ENCODE results near the gene DCN.
"Not testable (repeated sequence)": the region's sequence is repeated elsewhere in the genome, so short reads cannot be mapped to it uniquely, and the experiment has no call there.

The DCN gene, protein sequence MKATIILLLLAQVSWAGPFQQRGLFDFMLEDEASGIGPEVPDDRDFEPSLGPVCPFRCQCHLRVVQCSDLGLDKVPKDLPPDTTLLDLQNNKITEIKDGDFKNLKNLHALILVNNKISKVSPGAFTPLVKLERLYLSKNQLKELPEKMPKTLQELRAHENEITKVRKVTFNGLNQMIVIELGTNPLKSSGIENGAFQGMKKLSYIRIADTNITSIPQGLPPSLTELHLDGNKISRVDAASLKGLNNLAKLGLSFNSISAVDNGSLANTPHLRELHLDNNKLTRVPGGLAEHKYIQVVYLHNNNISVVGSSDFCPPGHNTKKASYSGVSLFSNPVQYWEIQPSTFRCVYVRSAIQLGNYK

DNA sequence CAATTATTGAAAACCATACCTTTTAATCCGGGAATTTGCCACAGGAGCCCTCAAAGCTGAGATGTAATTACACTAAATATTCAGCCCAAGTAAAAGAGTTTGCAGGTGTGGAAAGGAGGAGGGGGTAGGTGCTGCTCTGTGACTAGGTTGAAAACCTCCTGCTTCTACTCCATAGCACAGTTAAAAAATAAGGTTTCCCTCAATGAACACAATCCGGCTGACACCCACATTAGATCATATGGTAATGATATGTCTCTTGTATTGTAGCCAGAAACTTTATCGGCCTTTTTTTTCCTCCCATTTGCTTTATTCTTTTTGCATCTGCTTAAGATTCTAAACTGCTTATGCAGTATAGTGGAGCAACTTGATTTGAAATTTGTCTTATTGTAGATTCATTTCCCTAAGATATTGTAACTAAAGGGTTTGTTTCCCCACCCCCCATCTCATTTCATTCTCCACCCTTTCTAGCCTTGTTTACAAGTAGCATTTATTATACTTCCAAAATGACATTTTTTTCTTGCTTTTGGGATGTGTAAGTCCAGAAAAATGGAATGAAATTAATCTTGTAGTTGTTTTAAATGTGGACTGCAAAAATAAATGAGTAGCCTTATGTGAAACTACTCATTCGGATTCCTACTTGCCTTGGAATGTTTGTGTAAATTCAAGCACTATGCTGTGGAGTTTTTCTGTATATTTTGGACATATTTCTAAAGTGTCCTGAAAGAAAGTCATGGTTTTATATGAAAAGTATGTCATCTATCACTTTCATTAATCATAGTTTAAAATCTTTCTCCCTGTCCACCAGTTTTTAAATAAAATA is at the start of gene DCN:
Gene DCN, minus strand, starts transcription at position 182 of the 820 bp plus-strand sequence. CDS start 4,265 bp downstream, outside the sequence.
- no peak for DNase-seq (ENCODE audit: low read depth in 2 of 2)

DNA sequence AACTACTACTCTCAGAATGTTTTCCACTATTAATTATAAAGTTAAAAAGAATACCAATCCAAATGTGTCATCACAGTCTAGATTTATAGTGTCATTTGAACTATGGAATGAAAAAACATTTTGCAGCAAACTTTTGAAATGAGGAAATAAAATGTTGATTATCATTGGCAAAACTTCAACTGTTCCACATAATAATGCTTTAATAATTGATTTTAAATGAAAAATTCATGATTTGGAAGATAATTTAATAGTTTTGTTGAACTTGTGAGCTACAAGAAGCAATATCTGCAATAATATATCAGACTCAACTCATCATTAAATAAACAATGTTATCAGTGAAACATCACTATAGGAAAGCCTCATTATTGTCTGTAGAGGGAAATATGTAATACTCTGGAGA is 48.2 kb upstream of the DCN start:
- no peak for DNase-seq (ENCODE audit: low read depth in 2 of 2)

DNA sequence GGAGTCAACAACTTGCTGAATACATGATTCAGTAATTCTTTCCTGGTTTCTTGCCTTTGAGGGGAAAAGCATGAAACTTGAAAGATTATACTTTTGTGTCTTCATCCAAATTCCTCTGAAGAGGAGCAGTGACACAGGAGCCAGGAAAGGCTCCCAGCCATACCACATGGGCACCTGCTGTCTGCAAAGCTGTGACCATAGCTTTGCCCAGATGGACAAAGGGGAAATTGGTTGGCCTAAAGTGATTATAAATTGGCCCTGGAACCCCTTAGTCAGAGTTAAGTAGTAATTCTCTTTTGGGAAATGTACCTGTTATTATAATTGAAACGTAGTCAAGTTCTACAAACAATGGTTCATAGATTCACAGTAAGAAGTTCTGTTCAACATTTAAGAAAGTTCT is 44.3 kb upstream of the DCN start:
- no peak for DNase-seq (ENCODE audit: low read depth in 2 of 2)

DNA sequence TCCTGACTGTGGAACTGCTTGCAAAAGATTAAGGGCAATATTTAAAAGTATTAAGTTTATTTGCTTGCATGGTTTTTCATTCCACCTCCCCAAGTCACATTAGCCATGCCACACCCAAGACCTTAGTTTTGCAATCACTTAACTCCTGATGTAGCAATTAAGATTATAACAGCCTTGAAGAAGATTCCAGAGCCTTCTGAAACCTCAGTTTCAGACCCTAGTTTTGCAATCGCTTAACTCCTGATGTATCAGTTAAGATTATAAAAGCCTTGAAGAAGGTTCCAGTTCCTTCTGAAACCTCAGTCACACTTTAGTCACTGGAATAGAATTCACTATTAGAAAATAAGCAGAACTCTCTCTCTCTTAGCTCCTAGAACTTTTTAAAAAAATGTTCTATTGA is 42.7 kb upstream of the DCN start:
- no peak for DNase-seq (ENCODE audit: low read depth in 2 of 2)

DNA sequence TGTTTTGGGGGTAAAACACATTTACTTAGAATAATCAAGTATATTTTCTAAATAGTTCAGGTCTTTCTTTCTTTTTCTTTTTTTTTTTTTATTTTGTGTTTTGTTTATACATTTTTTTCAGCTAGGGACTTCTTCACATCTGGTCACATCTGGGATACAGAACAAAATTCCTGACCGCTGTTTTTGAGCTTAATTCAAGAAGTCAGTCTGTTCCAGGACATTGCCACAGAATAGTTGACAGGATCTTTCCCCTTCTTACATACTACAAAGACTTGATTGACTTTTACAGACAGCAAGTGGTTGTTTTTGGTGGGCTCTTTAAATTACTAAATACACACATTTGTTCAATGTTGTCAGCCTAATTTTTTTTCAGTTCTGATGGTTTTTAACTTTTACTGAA is 41.8 kb upstream of the DCN start:
- DNase-seq (ENCODE audit: low read depth in 2 of 2) = no peak

DNA sequence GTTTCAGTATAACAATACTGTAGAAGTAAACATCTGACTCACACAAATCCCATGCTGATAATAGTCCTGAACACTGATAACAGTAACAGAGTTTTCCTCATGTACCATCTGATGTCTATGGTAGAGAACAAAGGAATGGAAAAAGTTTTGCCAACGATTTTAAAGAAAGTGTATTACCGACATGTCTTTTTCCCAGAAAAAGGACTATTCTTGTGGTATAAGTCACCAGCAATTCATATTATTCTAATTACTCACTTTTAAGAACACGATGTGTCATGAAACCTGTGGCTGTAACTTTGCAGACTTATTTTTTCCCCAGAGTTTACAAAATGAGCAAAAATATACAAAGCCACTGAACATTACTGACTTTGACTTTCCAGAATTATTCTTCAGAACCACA is 40.1 kb upstream of the DCN start:
- no peak for DNase-seq (ENCODE audit: low read depth in 2 of 2)

DNA sequence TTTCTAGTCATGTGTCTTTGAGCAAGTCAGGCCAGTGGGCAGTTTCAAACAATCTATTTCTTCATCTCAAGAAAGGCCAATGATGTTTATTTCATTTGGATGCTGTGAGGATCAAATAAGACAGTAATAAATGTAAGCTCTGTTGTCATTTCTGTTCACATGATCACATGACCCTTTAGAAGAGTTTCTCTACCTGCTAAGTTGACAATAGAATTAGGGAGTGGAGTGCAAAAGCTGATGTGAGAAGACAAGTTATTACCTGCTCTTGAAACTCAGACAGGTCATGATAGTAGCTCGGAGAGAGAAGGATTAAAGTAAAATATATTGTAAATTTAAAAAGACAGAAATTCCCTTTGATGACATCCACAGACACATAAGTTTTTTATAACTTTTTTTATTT is 37.3 kb upstream of the DCN start:
- no peak for DNase-seq (ENCODE audit: low read depth in 2 of 2)

DNA sequence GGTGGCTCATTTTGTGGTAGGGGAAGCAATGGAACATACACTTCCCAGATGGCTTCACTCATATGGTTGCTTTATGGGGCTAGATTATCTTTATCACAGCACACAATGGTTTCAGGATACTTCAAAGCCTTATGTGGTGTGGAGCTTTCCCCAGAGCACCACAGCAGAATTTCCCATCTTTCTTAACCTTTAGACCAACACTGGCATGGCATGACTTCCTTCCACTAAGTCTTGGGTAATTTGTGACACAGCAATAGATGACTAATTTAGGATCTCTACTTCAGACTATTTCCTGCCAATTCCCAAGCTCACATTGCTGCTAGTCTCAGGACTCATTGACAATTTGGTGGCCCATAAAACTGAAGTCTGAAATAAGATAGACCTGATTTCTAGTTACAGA is 36.9 kb upstream of the DCN start:
- DNase-seq (ENCODE audit: low read depth in 2 of 2) = no peak

DNA sequence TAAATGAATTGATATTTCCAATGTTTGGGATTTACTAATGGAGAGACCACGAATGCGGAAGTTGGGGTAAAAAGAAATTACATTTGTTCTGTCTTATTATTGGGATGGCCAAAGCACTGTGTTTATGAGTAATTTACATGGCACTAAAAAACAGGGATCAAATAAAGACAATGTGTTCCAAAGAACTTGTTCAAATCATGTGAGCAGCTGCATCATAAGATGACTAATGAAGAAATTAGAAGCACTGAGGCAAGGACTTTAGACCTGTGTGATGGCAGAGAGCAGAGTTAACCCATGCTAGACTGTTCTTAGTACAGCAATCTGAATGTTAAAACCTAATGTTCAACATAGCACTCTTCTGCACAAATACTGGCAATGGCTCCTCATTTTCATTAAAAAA is 34.3 kb upstream of the DCN start:
- no peak for DNase-seq (ENCODE audit: low read depth in 2 of 2)

DNA sequence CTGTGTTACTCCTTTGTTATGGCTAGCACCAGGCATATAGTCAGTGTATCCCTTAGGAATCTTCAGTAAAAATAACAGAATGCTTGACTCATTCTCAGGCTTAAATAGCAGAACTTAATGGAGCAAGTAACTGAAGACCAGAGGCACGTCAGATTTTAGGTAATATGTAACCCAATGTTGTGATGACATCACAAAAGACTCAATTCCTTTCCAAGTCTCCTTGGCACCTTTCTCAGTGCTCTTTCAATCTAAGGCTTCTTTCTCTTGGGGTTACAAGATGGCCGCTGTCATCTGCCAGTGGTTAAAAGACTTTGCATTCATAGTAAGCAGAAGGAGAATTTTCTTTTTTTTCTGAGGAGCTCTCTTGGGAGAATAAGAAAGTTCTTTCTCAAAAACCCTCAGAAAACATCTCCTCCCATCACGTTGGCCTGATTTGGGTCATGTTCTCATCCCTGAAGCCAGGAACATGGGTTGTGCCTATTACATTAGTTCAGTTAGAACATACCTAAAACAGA is 33.4 kb upstream of the DCN start:
- DNase-seq (ENCODE audit: low read depth in 2 of 2) = no peak

DNA sequence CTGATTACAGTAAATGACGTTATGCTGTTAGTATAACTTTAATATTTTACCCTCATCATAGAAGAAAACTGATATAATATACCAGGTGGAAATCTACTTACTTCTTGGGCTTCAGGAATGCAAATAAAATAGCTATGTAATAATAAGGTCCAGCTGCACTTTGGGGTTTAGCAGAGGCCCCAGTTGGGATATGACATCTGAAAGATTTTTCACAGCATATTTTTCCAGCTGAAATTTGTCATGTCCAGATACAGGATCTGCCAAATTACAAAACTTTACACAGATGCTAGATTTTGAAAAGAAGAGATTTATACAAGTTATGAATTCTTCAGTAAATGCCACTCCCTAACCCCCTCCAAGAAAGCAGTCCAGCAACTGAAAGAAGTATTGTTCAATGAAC is 29.2 kb upstream of the DCN start:
- no peak for DNase-seq (ENCODE audit: low read depth in 2 of 2)

DNA sequence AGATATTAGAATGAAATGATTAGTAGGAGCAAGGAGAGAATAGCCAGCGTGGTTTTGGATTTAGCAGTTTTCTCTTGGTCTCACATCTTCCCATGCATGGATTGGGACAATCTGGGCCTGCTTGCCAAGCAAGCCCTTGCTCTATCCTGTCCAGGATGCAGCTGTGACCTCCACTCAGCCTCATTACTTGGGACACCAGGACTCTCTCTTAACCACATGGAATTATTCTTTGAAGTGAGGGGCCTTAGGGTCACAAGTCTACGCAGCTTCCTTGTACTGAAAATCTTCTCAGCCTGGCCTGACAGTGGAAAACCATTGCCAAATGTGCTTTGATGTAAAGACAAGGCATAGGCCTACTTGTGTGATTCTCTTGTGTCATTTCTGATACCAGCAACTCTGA is 28.0 kb upstream of the DCN start:
- DNase-seq (ENCODE audit: low read depth in 2 of 2) = no peak

DNA sequence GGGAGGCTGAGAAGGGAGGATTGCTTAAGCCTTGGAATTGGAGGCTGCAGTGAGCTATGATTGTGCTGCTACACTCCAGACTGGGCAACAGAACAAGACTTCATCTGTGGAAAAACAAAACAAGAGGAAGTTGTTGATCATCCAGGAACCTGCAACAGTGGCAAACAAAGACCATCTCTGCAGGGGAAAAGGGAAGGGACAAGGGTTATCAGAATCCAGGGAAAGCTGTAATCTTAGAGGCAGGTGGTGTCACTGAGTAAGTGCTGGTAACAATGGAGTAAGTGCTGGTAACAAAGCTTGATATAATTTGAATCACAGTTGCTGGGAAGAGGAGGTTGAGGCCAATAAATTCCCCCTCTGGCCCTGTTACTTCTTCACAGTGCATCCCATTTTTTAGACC is 27.5 kb upstream of the DCN start:
- DNase-seq (ENCODE audit: low read depth in 2 of 2) = no peak

DNA sequence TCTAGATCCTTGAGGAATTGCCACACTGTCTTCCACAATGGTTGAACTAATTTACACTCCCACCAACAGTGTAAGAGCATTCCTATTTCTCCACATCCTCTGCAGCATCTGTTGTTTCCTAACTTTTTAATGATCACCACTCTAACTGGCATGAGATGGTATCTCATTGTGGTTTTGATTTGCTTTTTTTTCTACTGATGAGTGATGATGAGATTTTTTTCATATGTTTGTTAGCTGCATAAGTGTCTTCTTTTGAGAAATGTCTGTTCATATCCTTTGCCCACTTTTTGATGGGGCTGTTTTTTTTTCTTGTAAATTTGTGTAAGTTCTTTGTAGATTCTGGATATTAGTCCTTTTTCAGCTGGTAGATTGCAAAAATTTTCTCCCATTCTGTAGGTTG is 24.7 kb upstream of the DCN start:
- DNase-seq (ENCODE audit: low read depth in 2 of 2) = not testable (repeated sequence)

DNA sequence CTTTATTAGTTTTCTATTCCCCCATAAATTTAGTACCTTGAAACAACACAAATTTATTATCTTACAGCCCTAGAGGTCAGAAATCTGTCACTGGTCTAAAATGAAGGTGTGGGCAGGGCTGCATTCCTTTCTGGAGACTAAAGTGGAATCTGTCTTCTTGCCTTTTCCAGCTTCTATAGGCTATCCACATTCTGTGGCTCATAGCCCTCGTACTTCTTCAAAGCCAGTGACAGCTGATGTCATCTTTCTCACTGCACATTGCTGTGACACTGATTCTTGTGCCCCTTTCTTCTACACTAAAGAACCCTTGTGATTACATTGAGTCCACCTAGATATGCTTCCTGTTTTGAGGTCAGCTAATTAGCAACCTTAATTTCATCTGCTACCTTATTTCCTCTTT is 23.2 kb upstream of the DCN start:
- no peak for DNase-seq (ENCODE audit: low read depth in 2 of 2)

DNA sequence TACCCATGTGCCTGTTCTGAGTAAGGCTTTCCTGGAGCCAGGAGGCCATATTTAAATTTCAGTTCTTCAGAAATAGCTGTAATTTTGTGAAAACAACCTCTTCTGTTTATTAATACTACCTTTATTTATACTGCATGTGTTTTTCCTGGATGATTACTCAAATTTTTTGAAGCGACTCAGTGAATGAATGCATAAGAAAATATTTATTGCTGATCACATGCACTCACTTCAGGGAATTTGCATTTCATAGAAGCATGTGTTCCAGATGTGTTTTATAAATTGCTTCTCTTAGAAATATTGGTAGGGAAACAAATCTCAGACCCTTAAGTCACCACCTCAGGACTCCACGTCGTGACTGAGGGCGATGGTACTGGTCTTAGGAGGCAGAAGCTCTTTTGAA is 21.8 kb upstream of the DCN start:
- no peak for DNase-seq (ENCODE audit: low read depth in 2 of 2)

DNA sequence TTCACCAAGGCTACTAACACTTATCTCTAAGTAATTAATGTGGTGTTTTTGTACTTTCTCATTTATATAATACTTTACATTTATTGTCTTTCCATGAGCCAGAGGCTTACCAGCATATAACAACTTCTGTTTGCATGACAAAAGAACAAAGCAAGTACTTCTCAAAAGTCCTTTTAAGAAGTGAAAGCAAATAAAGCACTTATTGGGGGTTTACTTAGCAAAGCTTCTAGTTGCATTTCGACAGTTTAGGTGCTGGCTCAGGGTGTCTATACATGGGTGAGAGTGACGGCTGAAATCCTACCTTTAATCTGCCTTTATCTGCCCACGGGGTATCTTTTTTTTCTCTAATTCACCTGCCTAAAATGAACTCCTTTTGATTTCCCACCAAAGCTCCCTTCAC is 21.0 kb upstream of the DCN start:
- DNase-seq (ENCODE audit: low read depth in 2 of 2) = no peak

DNA sequence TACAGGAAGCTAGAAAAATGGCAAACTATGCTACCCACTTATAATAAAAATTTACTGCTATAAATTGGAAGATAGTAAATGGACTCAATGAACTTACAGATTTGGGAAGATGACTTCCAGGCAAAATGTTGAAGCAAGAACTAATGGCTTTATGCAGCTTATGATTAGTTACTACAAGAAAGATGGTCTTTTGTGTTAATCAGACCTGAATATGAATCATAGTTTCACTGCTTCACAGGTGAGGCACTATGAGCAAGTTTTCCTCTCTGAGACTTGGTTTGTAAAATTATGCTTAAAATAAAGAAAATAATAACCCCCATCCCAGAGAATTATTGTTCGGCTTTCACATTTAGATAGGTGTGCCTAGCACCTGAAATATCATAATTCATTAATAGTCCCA is 19.8 kb upstream of the DCN start:
- DNase-seq (ENCODE audit: low read depth in 2 of 2) = no peak

DNA sequence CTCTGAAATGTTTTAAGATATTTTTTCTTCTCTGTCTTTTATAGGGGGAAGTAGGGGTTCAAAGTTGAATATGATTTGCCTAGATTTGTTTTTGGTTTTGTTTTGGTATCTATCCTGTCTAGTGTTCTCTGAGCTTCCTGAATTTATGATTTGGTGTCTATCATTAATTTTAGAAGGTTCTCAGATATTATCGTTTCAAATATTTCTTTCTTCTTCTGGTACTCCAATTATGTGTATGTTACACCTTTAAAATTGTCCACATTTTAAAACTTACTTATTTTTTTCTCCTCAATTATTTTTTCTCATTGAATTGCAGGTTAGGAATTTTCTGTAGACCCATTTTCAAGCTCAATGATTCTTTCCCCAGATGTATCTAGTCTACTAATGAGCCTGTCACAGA is 13.8 kb upstream of the DCN start:
- DNase-seq (ENCODE audit: low read depth in 2 of 2) = no peak

DNA sequence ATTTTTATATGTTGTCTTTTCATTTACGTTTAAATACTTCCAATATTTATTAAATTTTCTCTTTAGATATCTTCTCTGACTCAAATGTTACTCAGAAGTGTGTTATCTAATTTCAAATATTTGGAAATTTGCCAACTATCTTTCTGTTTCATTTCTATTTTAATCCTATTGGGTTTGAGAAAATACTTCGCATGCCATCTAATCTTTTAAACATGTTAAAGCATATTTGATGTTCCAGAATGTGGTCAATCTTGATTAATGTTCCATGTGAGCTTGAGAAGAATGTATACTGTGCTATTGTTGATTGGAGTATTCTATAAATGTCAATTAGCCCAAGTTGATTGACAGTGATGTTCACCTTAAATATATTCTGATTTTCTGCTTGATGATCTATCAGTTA is 11.9 kb upstream of the DCN start:
- DNase-seq (ENCODE audit: low read depth in 2 of 2) = no peak

DNA sequence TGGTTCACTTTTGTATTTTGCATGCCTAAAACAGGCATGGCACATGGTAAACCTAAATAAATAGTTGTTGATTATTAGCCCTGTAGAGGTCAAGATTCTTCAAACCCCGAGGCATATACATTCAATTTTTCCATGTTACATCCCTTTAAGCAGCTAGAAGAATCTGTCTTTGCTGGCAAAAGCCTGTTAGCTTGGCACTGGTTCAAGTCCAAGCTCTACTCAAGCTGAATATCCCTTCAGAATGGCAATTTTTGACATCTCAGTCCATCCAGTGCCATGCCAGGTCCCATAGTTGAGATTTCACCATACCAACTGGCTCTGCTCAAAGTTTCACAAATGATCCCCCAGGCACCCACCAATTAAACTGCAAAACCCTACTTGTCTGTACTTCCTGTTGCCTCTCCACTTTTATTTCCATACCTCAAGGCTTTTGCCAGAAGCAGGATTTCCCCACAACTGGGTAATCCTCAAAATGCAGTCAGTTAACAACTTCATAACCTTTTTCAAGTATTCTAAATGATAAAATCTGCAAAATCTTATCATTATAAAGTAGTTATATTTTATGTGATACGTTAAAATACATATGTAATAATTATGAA is 9.0 kb upstream of the DCN start:
- no peak for DNase-seq (ENCODE audit: low read depth in 2 of 2)

DNA sequence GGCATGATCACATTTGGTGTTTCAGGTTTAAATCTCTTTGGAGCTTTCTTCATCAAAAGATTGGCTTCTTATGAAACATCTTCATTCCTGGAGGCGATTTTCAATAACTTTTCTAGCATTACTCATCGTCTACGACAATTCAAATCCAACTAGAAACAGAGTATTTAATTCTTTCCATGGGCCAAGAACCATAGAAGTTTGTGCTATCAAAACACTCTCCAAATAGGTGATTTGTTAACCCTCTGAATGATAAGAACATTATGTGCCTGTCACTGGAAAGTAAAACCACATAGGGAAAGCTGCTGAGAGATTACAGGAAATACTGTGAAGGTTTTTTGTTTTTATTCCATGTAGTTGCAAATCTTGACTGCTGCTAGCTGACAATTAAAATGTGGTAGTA is 6.9 kb upstream of the DCN start:
- DNase-seq (ENCODE audit: low read depth in 2 of 2) = no peak

DNA sequence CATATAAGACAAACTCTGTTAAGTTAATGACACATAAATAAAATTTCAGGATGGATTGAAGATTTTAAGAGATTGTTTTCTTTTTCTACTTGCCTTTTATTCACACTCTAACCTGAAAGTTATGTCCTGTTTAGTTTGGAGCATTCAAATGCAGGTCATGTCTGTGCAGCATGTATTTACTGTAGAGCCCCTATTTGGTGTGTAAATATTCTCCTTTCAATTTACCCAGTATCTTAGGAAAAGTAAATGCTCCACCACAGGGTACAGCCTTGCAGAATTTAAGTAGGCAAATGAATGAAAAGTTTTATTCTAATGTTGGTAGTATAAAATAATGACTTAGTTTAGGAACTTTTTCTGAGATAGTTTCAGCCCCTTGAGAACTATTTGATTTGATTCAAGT is 6.2 kb upstream of the DCN start:
- no peak for DNase-seq (ENCODE audit: low read depth in 2 of 2)
